ENCODE data around the gene PEPD.

PEPD gene

DNA sequence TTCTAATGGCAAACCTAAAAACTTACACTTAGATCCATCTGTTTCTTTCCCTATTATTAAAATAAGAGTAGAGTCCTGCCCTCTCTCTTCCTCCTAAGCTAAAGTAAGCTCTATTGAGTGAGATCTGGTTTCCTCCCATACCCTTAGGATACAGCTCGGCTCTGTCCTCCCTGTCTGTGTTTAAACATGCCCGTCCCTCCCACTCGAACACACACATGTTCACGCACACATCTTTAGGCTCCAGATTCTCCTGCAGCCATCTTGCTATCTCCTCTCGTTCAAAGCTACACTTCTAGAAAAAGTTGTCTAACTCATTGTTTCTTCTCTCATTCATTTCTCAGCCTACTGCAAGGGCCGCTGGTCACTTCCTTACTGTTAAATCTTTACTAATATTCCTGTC is 163.2 kb downstream of the PEPD start:
- DNase-seq (ENCODE audit: low spot score) = no peak

DNA sequence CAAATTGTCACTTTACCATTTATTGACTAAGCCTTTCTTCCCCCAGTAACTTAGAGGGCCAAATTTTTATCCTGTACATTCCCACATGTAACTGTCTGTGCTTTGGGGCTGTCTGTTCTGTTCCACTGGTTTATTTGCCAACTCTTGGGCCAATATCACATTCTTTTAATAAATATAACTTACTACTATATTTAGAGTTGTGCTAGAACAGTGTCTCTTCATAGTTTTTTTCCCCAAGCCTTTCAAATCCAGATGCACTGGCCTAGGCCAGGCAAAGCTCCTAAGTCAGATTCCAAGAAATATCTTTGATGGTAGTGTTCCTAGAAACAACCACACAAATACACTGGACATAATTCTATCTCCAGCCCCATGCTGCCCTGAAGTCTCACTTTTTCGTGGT is 164.0 kb downstream of the PEPD start:
- no peak for DNase-seq (ENCODE audit: low spot score)

GRCh38 chr19:33355535-33355934 is 166.1 kb downstream of the PEPD start:
- DNase-seq (ENCODE audit: low spot score) = no peak

GRCh38 chr19:33350538-33351309 is 170.9 kb downstream of the PEPD start:
- DNase-seq (ENCODE audit: low spot score) = no peak

- DNase-seq (ENCODE audit: low spot score) = no peak
Measured at GRCh38 chr19:33349319-33350289, 172.0 kb downstream of the PEPD start.

- no peak for DNase-seq (ENCODE audit: low spot score)
Measured at GRCh38 chr19:33348301-33349010, 173.1 kb downstream of the PEPD start.

DNA sequence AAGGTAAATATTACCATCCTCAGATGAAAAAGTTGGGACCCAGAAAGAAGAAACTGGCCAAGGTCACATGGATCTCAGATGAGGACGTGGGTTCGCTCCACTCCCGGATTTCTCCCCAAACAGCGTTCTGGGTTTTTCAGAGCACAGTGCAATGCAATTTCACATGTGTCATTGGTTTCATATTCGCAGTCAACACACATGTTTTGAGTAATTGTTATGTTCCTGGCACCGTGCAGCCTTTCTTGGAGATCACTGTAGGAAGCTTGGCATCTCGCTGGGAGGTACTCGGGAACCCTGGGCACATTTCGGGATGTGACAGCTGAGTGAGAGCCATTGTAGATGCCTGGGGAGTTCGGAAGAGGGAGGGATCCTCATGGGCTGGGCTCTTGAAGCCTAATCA is 174.3 kb downstream of the PEPD start:
- no peak for DNase-seq (ENCODE audit: low spot score)

DNA sequence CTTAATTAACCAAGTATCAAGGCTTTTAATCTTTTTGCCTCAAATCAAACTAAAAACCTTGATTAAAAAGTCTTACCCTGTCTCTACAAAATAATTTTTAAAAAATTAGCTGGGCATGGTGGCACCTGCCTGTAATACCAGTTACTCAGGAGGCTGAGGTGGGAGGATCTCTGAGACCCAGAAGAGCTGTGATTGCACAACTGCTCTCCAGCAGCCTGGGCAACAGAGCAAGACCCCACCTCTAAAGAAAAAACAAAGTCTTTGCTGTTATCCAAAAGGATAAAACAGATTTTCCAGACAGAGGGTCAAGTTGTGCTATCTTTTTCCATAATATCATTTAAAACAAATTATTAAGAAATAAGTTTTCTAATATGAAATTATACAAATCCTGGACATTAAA is 174.9 kb downstream of the PEPD start:
- DNase-seq (ENCODE audit: low spot score) = no peak

- no peak for DNase-seq (ENCODE audit: low spot score)
Measured at GRCh38 chr19:33345163-33345562, 176.4 kb downstream of the PEPD start.

DNA sequence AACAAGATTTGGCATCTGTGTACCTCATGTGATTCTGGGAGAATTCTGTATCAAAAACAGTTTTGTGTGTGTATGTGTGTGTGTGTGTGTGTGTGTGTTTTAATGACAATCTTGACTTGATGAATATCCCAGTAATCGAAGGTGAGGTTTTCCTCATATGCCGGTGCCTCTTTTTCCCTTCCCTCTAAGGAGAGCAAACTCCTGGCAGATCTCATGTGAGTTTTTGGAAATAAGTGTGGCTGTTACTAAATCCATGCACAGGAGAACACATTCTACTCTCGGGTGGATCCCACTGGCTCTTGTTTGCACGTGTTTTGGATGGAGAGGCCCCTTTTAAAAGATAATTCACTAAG is 177.0 kb downstream of the PEPD start:
- DNase-seq (ENCODE audit: low spot score) = no peak

DNA sequence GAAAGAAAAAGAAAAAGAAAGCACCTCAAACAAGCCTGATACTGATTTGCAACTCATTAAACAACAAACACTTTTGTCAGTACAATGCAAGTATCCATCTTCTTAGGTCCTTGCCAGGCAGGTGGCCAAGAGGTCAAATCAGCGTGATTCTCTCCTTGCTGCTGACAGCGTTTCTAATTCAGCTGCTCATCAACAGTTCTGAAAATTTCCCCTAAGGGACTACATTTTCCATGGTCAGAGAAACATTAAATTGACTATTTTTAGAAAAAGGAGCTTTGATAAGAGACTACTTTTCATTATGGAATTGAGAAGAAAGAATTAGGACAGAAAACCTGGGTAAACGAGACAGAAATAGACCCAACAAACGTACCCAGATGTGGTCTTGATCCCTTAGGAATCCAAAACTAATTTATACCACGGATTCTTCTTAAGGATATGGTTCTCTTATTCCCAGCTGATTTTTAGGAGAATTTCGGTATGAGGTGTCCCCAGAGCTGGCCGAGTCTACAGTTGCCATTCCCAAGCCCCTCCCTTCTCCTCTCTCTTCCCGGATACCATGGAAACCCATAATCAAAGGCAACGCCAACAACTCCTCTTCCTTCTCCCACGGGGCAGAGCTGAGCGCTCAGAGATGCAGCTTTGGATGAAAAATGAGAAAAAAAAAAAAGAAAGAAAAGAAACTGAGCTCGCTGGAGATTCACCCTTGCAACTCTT is 177.6 kb downstream of the PEPD start:
- no peak for DNase-seq (ENCODE audit: low spot score)

DNA sequence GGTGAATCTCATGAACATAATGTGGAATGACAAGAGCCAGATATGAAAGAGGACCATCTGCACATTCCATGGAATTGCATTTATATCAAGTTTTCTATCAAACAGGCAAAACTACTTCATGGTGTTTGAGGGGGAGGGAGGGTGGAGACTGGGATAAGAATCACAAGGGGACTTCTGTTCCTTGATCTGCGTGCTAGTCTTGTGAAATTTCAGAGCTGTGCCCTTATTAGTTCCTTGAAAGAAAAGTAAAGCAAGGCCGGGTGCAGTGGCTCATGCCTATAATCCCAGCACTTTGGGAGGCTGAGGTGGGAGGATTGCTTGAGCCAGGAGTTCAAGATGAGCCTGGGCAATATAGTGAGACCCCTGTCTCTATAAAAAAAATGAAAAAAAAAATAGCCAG is 178.3 kb downstream of the PEPD start:
- no peak for DNase-seq (ENCODE audit: low spot score)

GRCh38 chr19:33340991-33341390 is 180.6 kb downstream of the PEPD start:
- DNase-seq (ENCODE audit: low spot score) = no peak

DNA sequence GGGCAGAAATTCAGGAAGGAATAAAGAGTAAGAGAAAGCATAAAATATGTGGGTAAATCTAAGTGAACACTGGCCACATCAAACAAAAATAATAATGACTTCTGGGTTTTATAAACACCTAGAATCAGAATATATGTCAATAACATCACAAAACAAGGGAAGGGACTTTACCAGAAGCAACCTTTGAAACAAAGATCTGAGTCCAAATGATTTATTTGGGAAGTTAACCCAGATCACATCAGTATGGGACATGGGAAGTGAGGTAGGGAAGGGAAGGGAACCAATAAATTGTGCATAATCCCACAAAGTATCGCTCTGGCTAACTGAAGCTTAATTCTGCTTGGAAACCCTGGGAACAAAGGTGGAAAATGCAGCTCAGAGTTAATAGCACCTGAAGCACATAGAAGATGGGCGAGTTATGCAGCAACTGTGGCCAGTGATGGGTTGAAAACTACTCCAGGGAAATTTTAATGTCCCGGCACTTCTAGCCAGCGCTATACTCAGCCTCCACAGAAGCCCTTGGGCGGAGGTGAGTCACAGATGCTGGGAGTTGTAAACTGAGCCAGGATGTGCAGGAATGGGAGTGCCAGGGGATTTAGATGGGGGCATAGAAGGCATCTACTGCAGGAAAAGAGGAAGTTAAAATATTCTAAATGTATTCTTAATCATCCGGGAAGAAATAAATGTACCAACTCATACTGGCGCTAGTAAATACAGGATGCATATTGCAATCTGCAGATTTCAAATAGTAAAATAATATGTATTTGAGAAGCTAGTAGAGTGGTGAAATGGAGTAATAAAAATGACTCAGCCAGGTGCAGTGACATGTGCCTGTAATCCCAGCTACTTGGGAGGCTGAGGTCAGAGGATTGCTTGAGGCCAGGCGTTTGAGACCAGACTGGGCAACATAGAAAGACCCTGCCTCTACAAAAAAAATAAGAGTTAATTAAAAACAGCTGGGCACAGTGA is 182.3 kb downstream of the PEPD start:
- DNase-seq (ENCODE audit: low spot score) = no peak
